Mucosa of gallbladder (tissue), 1 donor: ENCODE results near the gene CES5A. TPM values are rescaled to one million over a fixed set of nuclear protein-coding genes. Genes with fewer than 3 reads are reported as not detected.
"Not testable (repeated sequence)": the region's sequence is repeated elsewhere in the genome, so short reads cannot be mapped to it uniquely, and the experiment has no call there.

Experiments used
- DNase-seq: peaks from one replicate; pipeline ENCODE4 v3.0.0-alpha.2; 2020; ENCODE audit warnings: low spot score
- total RNA-seq: library from RNA; stranded (reverse); gene quantifications from one replicate; pipeline ENCODE4 v1.2.1, GENCODE V29; 2021
- donor health status: DM: no; HTN: no; CAD: no.

Gene CES5A
- total RNA-seq, 1 donor from 2014 or later = 2.2 TPM

DNA sequence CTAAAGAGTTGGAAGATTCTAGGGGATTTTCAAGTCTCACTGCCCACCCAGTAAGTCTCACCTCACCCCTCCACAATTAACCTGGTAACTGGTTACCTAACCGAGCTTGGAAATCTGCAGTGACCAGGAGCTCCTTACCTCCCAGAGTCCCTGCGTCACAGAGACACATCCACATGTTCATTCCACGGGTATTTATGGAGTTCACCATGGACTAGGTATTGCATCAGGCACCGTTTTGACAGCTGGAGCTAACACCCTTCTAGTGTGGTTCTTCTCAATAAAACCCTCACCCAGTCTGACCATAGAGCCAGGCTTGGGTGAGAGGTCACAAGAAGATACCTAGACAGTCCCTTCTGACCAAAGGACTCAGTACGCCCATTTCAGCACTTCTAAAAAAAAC, 2.1 kb downstream of the CES5A start:
- DNase-seq = no peak

GRCh38 chr16:55872130-55872529, 3.0 kb downstream of the CES5A start:
- no peak for DNase-seq

DNA sequence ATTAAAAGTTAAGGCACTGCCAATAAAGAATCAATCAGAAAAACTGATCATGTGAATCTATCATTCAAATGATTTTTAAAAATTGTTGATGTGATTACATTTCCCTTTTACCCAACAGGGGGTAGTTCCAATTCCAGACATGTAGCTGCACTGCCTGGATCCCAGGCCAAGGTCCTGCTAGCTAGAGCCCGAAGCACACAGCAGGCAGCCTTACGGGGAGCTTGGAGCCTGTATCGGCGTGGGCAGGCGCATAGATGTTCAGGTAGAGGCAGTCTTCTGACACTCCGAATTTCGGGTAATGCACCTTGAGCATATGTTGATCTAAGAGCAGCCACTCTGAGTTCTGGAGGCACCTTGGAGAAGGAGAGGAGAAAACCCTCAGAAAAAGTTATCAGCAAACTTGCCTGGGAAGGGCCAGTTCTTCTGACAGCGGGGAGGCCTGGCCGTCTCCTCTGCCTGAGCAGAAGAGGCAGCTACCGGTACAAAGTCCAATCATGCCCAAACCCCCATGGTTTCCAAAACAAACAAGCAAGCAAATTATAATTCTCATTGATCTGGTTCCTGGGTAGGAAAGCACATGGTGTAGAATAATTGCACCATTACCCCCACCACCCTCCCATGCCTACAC, 3.6 kb downstream of the CES5A start:
- peak; percentile 65 for DNase-seq

GRCh38 chr16:55868980-55869379, 6.2 kb downstream of the CES5A start:
- no peak for DNase-seq

DNA sequence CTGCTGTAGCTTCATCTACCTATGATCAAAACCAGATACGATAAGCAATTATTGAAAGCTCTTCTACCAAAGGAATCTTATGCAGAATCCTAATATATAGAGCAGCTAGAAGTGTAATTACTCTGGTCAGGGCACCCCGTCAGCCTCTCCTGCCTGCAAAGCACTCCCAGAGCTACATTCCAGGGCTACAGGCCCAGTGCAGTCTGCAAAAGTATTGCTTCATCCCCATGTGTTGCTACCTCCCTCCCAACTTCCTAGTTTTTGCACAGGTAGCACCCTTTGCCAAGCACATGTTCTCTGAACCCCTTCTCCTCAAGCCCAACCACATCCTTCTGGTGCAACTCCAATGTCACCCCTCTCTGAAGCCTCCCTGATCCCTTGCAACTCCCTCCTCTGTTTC, 7.0 kb downstream of the CES5A start:
- DNase-seq = no peak

- no peak for DNase-seq
Measured at GRCh38 chr16:55861288-55861687, 13.9 kb downstream of the CES5A start.

DNA sequence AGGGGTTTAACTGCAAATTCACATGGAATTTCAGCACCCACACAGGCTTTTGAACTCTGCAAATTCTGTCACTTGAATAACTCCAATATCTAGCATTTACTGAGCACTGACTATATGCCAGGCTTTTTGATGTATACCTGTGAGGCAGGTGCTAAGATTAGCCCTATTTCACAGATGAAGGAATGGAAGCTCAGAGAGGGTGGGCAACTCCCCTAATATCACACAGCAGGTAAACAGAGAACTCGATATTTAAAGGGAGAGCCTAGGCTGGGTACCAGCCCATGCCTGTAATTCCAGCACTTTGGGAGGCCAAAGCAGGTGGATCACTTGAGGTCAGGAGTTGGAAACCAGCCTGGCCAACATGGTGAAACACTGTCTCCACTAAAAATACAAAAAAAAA, 17.5 kb downstream of the CES5A start:
- DNase-seq = not testable (repeated sequence)

- no peak for DNase-seq
Measured at GRCh38 chr16:55856950-55857349, 18.2 kb downstream of the CES5A start.

- no peak for DNase-seq
Measured at GRCh38 chr16:55853114-55853513, 22.1 kb downstream of the CES5A start.

- DNase-seq = no peak
Measured at GRCh38 chr16:55849536-55849935, 25.6 kb downstream of the CES5A start.

- DNase-seq = no peak
Measured at GRCh38 chr16:55846598-55847346, 28.4 kb downstream of the CES5A start.

DNA sequence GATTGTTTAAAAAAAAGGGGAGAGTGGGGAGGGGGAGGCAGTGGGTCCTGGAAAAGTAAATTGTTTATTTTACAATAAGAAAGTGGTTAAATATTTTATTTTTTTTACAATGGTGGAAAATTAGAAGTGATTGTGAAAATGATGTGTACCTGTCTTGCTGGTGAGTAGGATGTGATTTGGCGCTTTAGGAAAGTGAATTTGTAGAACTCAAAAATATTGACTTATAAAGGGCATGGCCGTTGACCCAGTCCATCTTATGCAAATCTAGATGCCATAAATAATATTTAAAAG, 32.1 kb downstream of the CES5A start:
- DNase-seq = no peak

DNA sequence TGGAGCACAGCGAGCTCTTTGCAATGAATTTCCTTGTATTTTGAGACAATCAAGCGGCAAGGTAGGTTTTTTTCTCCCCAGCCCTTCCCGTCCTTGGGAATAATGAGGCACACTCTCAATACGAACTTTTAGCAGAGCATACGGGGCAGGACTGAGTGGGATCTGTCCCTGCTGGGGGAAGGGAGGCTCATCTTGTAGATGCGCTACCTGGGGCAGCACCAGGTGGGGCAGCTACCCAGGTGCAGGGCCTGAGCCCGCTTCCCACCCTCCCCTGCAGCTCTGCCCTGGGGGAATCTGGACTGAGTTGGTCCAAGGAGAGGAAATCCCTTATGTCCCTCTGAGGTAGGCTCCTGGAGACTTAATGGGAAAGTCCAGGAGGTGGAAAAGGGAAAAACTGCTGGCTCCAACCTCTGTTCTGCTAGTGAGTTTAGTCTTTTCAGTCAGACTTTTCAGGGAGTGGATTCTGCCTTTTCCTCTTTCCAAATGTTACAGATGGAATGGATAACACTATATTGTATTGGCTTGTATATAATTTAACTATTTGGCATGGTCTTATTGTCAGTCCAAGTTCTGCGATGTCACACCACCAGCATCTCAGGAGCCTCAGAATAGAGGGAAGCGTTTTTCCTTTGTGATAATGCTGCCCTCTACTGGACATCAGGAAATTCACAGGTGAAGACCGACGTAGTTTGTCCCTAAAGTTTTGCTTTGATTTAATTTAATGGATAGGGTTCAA, 32.6 kb downstream of the CES5A start:
- DNase-seq = peak; percentile 37

DNA sequence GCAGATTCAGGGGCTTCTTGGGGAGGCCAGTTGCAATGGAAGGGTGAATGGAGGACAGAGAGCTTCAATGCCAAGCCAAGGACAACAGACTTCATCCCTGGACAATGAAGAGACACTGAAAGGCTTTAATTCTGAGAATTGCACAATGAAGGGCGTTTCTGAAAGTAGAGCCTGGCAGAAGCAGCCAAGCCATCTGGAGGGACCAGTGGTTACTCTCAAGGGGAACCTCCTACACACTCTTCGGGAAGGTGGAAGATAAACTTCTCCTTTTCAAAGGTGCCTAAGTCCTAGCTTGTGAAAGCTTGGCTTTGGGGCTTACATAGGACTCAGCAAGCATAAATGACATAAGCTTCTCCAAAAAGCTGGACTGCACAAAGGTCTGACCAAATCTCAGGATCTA, 36.1 kb downstream of the CES5A start:
- no peak for DNase-seq

DNA sequence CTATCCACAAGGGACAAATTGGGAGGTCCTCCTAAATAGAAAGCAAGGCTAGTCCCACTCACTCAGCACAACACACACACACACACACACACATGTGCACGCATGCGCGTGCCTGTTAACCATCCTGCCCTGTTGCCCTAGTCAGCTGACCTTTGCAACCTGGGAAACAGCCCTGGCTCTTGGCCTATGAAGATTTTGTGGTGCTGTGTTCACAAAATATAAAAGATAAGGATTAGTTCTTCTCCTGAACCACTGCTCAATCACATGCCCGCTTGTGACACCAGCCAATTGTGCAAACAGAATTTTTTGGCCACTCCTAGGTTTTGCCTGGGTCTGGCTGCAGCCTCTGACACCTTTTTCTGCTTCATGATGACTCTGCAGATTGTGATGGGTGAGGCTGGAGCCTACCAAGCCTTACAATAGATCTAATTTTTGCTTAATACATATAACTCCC, 39.0 kb downstream of the CES5A start:
- peak; percentile 54 for DNase-seq

DNA sequence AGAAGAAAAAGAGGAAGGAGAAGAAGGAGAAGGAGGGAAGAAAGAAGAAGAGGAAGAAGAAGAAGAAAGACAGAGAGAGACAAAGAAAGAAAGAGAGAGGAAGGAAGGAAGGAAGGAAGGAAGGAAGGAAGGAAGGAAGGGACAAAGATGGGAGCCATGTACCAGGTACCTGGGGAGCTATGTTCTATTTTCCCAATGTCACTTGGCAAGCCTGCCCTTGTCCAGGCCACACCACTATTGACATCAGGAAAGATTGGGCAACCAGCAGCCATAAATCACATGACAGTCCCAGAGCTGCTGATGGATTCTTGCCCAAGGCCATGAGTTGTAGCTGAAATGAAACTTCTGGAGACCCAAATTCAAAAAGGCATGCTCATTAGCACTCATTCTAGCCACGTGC, 39.6 kb downstream of the CES5A start:
- peak; percentile 64 for DNase-seq

DNA sequence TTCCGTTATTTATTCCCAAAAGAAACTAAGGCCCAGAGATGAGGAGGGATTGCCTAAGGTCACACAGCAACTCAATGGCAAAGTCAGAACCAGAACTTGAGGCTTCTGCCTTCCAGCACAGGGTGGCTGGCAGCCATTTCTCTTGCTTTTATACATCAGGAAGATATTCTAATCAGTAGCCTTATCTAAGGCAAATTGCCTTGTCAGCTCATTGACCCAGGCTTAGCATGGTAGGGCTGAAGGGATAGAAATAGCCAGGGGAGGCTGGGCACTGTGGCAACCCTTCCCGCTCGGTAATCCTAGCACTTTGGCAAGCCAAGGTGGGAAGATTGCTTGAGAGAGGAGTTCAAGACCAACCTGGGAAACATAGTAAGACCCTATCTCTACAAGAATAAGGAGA, 40.0 kb downstream of the CES5A start:
- peak; percentile 26 for DNase-seq

DNA sequence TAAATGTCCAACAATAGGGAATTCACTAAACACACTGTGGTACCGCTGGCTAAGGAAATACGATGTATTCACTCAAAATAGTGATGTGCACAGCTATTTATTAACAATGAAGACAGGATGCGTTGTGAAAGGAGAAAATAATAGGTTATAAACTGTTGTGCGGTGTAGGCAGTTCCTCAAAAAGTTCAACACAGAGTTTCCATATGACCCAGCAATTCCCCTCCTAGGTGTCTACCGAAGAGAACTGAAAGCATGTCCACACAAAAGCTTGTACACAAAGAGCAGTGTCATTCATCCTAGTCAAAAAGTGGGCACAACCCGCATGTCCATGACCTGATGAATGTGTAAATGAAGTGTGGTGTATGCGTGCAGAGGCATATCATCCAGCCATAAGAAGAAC, 41.1 kb downstream of the CES5A start:
- no peak for DNase-seq

DNA sequence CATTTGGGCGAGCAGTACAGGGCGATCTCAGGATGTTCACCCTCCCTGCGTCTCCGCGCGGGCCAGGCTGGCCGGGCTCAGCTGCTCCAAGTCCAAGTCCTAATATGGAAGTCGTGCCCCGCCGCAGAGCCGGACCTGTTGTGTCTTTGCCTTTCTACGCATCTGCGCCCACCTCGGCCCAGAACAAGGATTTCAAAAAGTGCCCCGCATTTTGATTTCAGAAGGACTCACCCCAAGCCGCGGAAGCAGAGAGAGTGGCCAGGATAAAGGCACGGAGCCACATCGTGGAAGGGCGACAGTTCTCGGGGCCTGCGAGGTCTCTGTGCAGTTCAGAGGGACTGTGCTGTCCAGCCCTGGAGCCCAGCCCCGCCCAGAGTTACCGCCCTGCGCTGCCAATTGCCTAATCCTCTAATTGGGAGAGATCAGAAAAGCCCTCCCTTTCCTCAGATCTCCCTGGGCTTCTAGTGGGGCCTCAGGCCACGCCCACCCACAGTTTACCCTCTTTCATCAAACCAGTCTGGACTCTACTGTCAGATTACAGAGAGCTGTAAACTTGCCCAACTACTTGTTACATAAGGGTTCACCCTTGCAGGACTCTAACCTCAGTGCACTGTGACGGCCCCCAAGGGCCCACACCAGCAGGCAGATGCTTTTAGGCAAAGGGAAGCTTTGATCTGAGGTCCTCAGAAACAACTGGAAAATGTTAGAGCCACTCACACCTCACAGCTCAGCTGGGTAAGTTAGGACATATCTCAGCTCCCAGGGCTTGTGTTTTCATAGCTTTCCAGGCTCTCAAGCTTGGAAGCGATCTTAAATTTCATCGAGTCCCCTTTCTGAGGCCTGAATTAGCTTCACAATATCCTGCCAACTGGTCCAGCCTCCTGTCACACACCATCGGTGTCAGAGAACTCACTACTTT, 42.1 kb downstream of the CES5A start, which contains the start of gene CES1:
CES1 (minus strand) TSS at position 324 of the 919 bp plus-strand sequence; CDS start at position 283, 41 bp downstream.
- DNase-seq = peak; percentile 80

GRCh38 chr16:55832425-55832772, 42.8 kb downstream of the CES5A start:
- no peak for DNase-seq

DNA sequence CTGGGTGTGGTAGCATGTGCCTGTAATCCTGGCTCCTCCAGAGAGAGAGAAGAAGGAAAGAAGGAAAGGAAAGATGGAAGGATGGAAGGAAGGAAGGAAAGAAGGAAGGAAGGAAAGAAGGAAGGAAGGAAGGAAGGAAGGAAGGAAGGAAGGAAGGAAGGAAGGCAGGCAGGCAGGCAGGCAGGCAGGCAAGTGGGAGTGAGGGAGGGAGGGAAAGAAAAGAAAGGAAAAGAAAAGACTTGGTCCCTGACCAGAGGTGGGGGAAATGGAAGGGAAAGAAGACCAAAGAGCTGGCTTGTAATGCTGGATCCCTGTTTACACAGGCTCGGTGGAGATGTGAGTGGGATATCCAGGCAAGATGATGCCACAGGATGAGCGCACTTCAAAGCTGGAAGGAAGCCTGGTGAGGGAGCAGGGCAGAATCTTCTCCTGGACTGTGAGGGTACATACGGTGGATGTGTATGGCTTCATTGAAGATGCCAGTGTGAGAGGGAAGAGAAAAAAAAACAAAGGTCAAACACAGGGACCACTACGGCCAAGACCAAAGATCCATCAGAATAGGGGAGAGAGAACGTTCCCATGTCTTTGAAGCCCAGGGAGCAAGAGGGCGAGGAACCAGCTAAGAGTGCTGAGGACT, 44.4 kb downstream of the CES5A start:
- no peak for DNase-seq
